Epithelial cell of proximal tubule (primary cell): ENCODE data around the gene HECTD2. TPM values are rescaled to one million over a fixed set of nuclear protein-coding genes. Genes with fewer than 3 reads are reported as not detected.

Experiments used
- DNase-seq: peaks from one replicate; pipeline ENCODE4 v3.0.0-alpha.2; 2011; ENCODE audit warnings: low read depth
- H3K4me3 ChIP-seq: 2 replicates; pipeline ENCODE4 v1.5.1; 2011; ENCODE audit warnings: low read depth, mild to moderate bottlenecking, low read length
- CTCF ChIP-seq: conservative IDR thresholded peaks from 2 replicates; pipeline ENCODE4 v1.5.1; 2012; ENCODE audit warnings: low read depth, mild to moderate bottlenecking, low read length
- total RNA-seq: library from RNA; depleted of rRNA; stranded (reverse); fragments of >200 nt; gene quantifications from 2 replicates; pipeline ENCODE4 v1.2.3, GENCODE V29; 2015

HECTD2 gene
- total RNA-seq, 1 donor from 2014 or later: 3.7 TPM

DNA sequence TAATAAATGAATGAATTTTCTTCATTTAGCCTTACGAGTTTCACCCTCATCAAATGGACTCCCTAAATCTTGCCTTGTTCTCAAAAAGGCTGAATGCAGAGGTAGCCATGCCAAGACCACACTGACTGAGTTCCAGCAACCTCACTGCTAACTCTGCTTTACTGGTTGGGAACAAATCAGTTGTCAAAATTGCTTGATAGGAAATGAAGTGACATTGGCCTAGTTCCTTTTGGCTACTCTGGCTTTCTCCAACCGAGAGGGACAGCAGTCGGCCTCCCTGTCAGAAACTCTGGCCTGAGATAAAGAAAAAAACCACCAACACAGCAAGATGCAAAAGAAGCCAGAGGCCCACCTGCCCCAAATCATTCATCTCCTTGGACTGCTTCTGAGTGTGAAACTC lies 135.7 kb downstream of the HECTD2 start:
- no peak for TF ChIP-seq CTCF
- DNase-seq: no peak
- H3K4me3 ChIP-seq: no peak overlapping the region

GRCh38 chr10:91549262-91549661 lies 139.1 kb downstream of the HECTD2 start:
- H3K4me3 ChIP-seq: no peak overlapping the region
- TF ChIP-seq CTCF: no peak
- no peak for DNase-seq

GRCh38 chr10:91550021-91550420 lies 139.9 kb downstream of the HECTD2 start:
- no peak for TF ChIP-seq CTCF
- DNase-seq: no peak
- no peak overlapping the region for H3K4me3 ChIP-seq

DNA sequence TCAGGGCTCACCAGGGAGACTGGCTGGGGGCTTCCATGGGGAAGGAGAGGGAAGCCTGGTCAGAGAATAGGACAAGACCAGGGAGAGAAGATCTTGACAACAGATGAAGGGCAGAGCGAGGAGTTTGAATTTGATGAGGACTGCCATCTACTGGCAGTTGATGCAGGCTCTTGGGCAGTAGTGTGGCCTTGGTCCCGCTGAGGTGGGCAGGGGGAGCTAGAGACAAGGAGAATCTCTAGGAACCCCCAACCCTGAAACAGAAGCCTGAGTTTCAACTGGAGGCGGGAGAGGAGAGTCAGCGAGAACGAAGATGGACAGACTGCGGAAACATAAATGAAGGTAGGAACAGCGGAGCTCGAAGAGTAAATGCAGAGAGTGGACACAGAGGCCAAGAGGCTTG lies 141.7 kb downstream of the HECTD2 start:
- no peak overlapping the region for H3K4me3 ChIP-seq
- DNase-seq: no peak
- peak; percentile 98 for TF ChIP-seq CTCF

- no peak overlapping the region for H3K4me3 ChIP-seq
- DNase-seq: no peak
- TF ChIP-seq CTCF: peak; percentile 79
These were observed 142.3 kb downstream of the HECTD2 start for GRCh38 chr10:91552274-91553095.

GRCh38 chr10:91555455-91555854 lies 145.3 kb downstream of the HECTD2 start:
- H3K4me3 ChIP-seq: no peak overlapping the region
- no peak for TF ChIP-seq CTCF
- DNase-seq: no peak
